Stimulated activated CD4-positive, alpha-beta T cell treated with anti-CD3 and anti-CD28 coated beads, Interleukin-1b, Interleukin-23, amount 100 ng/mL, for 1 hour (primary cell): ENCODE results near the gene WWC2.

Experiments used
- DNase-seq, 2 donors: peaks; one replicate each; pipeline ENCODE4 v3.0.0-alpha.2; 2020; ENCODE audit warnings: low read depth in 2 of 2

Gene WWC2

DNA sequence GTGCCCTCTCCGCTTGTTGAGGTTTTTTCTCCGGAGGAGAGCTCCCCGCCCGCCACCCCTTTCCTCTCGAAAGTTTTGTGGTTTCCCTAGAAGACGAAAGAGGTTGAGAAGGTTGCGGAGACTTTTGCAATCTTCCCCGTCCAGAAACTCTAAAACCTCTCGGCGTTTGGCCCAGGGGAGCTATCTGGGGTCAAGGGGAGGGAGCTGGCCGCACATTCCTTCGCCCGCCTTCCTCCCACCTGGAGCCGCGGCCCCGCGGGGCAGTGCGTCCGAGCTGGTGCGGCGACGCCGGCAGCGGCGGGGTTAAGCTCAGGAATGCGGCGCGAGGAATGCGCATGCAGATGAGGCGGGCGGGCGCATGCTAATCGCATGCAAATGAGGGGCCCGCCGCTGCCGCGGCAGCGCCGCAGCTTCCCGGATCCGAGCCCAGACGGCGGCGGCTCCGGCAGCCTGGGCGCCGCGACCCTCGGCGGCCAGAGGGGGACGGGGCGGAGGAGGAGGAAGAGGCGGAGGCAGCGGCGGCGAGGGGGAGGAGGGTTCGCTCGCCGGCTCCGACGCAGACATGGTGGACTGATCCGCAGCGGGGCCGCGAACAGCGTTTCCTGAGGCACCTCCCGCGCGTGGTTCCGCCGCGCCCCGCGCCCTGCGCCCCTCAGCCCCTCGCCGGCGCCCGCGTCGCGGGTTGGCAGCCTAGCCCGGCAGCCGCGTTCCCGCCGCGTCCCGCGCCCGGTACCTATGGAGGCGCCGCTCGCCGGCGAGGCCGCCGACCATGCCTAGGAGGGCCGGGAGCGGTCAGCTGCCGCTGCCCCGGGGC lies at the start of gene WWC2:
Gene WWC2, plus strand, starts transcription at position 535 of the 814 bp plus-strand sequence. Its CDS starts 235 bp downstream, at position 770.
- DNase-seq = peak in 1 of 2 donors; percentile 34

DNA sequence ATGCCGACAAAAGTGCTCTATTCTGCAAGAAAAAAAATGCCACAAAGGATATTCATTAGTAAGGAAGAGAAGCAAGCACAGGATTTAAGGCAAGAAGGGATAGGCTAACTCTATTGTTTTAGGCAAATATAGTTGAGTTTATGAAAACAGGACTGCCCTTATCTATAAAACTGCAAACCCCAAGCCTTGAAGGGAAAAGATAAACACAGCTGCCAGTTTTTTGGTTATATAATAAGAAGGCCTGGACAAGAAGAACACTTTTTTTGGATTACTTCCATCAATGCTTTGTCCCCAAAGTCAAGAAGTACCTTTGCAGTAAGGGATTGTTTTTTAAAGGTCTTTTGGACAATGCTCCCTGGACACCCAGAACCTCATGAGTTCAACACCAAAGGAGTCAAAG lies 45.4 kb upstream of the WWC2 start:
- DNase-seq = no peak

DNA sequence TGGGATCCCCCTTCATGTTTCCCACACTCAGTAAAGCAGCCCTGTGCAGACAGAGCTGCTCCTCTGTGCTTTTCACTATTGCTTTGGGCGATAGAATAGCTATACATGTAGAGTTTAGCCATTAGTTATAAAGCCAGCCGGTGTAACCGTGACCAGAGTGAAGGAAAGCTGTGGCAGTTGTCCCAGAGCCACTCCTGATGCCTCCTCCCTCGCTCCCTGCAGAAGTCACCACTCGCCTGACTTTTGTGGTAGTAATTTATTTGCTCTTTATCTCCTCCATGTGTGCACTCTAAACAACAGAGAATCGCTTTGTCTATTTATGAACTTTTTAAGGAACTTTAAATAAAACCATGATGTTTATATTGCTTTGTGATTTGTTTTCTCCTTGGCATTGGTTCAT lies 41.8 kb upstream of the WWC2 start:
- no peak for DNase-seq

DNA sequence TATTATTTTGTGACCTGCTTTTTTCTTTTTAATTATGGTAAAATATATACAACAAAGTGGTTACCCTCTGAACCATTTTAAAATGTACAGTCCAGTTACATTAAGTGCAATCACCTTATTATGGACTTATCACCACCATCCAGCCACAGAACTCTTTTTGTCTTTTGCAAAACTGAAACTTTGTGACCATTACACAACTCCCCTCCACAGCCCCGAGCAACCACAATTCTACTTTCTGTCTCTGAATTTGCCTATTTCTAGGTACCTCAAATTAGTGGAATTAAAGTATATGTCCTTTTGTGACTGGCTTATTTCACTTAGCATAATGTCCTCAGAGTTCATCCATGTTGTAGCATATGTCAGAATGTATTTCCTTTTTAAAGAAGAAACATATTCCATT lies 39.3 kb upstream of the WWC2 start:
- no peak for DNase-seq

DNA sequence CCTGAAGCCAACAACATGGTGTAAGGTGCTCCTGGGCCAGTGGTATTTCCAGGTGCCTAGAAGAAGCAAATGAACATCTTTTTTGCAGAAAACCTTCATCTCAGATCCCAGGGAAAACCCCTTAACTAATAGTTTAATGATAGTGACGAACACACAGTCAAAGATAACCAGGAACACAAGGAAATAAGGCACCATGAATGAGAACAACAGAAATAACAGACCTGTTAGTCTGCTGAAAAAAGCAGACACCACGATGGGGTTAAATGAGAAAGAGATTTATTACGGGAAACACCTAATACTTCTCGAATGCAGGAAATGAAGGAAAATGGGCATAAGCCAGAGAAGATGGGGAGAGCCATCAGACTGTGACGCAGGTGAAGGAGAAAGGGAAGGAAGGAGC lies 30.6 kb upstream of the WWC2 start:
- DNase-seq = no peak

DNA sequence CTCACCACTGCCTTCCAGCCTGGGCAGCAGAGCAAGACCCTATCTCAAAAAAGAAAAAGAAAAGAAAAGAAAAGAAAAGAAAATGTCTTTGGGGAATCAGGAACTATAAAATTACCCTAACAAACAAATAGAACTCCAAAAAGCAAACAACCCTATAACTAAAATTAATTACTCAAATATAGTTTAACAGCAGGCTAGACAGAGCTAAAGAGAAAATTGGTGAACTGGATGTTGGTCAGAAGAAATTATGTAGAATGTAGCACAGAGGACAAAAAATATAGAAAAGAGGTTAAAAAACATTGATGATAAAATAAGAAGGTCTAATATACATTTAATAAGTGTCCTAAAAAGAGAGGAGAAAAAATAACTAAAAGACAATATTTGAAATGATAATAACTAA lies 27.8 kb upstream of the WWC2 start:
- no peak for DNase-seq

DNA sequence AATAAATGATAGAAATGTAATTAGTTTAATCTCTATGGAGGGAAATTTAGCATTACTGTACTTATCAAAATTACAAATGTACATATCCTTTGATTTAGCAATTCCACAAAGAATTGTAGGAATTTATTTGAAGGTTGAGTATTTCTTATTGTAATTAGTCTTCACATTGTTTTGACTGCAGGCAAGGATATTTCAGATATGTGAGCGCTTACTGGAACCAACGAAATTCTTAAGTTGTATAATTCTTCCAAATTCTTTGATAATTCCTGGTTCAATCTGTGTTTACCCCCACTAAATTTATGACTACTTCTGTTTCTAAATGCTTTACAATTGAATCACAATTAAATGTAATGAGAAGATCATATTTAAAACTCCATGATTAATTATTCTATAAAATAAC lies 26.9 kb upstream of the WWC2 start:
- no peak for DNase-seq

DNA sequence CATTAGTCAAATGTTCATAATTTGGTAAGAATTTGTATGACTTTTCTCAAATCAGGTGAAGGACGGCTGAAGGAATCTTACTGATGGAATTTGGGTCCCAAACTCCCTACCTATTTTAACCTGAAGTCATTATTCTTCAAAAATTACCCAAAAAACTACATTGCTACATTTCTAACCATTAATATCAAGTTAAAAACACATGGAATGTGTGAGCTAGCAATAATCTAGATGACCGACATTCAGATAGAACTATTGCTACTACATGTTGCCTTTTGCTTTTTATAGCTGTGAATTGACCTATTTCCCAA lies 25.3 kb upstream of the WWC2 start:
- DNase-seq = no peak

DNA sequence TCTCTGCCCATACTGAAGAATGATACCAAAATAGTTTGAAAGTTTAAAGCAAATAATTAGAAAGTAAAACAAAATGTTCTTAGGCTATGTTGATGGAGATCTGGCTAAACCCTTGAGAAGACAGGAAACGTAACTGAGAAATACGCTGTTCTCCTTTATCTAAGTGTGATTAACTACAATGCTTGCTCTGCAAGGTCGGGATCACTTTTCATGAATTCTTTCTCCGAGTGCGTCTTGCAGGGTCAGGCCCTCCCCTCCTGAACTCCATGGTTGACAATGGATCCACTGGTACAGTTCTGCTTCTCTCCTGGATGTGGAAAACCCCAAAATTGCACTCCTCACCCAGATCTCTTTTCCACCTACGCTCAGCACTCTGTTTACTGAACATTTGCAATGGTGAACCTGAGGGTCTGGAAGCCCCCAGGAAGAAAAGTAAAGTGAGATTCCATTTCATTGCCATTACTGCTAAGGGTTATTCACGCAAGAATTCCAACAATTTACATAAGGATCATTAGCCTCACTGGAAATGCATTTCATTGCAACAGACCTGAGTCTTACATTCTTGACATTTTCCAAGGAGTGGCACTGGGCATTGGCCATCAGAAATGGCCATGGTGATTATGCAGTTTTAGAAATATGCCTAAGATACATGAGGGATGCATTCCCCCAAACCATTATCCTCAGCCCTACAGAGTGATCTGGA lies 24.6 kb upstream of the WWC2 start:
- DNase-seq = no peak

DNA sequence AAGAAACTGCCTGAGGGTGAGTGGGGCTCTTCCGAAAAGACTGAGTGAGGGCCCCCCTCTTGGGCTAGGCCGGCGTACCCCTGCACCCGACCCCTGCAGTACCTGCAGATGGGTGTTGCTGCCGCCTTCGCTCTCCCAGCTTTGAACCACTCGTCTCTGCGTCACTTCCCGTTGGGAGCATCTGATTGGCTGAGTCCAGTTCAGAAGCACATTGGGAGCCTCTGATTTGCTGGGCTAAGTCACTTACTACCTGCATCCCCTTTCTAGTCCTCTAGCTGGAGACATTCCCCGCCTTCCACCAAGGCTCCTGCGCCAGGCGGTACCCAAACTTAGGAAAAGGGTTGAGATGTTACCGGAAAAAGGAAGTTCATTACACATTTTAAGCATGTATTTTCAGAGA lies 20.4 kb upstream of the WWC2 start:
- DNase-seq = no peak

DNA sequence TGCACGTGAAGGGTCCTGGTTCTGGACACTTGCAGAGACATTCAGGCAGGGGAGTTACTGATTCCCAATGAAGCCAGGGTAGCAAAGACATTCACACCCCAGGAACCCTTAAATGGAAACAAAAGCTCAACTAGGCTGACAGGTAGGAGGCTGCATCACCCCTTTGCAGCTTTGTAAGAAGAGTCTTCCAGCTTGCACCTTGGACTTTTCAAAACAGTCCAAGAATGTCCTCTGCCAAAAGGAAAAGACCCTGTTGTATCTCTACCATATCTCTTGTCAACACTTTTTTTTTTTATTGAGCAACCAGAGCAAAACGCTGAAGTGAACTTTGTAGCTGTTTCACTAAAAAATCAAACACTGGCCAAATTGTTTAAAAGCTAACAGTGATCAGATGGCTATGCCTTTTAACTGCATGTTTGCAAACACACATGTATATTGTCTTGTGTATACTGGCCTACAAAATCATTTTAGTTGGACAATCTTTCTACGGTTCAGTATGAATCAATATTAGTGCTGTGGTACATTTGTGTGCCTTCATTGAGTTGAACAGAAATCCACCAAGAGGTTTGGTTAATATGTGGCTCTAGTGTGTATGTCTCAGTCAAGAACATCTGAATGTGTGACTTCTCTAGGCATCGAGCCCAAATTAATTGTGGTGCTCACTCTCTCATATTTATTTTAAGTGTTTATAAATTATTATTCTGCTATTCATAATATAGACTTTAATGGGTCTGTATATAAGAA lies 18.5 kb upstream of the WWC2 start:
- no peak for DNase-seq

DNA sequence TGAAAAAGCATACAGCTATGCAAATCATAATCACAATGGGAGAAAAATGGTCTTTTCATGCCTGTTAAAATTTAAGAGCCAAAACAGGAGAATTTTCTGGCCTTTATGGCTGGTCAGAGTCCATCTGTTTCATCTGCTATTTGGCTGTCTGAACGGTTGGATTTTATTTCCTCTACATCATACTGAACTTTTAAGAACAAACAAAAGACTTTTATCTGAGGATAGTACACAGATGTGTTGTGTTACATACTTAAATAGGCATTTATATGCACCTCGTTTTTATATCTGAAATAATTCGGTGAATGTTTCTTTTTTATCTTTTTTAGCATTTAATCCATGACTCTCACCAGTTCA lies 18.0 kb upstream of the WWC2 start:
- DNase-seq = no peak

DNA sequence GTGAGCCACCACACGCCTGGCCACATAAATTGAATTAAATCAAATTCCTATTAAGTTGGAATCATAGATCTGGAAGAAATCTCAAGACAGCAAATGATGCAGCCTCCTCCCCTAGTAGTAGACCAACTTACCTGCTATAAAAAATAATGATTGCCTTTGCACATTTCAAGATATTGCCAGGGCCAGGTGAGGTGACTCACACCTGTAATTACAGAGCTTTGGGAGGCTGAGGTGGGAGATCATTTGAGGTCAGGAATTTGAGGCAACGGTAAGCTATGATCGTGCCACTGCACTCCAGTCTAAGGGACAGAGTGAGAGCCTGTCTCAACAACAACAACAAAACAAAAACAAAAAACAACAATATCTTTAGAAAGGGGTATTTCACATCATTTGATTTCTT lies 17.0 kb upstream of the WWC2 start:
- DNase-seq = no peak

DNA sequence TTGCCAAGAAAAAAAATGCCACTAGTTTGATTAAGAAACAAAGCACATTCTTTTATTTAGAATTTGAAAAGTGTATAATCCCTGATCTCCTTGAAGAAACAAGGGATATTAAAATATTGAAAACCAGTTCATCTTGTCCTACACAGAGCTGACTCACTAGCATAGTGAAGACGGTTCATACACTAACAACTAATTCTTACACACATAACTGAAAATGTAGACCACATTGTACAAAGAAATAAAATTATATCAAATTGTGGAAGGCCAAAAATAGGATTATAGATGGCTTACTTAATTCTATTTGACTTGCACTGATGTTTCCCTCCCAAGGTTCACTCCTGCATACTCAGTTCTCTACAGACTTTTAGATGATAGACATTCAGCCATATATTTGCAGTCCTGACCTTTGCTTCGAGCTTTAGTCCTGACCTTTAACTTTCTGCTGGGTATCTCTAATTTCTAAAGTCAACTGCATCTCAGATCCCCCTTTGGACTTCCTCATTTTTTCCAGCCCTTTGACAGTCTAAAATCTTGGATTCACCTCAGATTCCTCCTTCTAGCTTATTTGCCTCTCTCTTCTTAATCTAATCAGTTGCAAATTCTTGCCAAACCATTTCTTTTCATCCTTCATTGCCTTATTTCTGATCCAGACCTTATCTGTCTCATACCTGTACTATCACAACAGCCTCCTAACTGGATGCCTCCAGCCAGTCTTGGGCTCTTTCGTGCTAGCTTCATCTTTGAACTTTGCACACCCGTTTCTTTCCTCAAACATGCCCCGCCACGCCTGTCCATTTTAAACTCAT lies 4.5 kb upstream of the WWC2 start:
- DNase-seq = no peak

DNA sequence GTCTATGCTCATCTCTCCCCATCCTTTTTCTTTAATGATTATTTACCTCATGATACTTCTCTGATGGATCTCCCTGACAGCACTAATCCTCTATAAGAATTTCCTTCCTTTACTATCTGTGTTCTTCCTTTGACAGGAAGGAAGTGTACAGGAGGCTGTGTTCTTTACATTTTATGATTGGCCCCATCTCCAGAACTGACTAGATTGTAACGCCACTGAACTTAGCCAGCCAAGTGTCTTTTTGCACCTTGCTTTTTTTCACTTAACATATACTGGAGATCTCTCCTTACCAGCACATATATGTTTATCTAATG lies 3.9 kb upstream of the WWC2 start:
- no peak for DNase-seq

DNA sequence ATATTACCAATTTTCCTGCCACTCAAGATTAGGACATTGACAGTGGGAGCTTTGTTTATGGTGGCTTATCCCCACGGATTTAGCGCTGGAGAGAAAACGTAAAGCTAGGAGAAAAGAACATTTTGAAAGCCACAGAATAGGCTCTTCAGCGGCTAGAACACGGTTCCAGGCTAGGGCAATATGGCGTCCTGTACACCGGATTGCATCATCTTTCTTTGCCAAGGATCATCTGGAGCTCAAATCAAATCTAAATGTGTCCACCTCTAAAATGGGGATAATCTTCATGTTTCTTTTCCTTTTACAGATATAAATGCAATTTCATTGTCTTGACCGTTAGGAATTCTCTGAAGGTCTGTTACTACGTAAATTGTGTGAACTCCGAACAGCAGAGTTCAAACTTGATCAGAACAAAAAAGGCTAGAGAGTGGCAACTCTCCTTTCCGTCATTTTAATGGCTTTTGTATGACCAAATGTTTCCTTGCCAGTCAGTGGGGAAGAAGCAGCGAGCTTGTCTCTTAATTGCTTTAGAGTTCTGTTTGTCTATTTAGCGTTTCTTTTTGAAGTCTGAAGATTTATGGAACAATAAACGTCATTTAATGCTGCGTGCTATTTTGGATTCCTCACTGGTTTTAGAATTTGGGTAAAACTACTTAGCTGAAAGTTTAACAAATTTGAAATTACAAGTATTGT lies 2.6 kb upstream of the WWC2 start:
- DNase-seq = no peak

DNA sequence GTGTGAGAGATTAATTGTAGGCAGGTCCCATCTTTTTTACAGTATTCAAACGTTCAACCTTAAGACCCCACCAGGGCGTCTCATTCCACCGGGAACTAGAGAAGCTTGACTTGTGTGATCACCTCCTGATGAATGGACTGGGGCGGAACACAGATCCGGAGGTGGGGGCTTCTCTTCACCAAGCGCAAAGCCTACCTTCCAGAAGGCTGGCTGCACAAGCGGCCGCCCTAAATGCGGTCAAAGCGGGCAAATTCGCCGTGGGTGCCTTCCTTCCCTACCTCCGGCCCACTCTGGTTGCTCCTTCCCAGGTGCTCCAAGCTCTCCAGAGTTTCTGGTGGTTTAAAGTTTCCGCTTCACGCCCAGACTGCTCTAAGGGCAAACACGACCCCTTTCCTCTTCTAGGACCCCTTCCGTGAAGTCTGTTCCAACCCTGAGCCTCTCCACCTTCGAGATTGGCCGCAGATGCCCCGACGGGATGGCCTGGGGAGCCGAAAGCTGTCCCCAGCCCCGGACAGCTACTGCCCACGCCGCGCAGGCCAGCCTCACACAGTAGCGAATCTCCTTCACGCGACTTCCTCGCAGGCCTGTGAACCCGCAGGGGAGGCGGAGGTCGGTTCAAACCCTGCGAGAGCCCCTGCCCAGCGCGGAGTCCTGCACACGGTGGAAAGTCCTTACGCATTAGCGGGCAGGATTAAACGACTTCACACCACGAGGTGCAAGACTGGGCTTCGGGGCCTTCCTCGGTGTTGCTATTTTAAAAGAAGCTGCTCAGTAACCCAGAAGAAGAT lies 1.6 kb upstream of the WWC2 start:
- no peak for DNase-seq

DNA sequence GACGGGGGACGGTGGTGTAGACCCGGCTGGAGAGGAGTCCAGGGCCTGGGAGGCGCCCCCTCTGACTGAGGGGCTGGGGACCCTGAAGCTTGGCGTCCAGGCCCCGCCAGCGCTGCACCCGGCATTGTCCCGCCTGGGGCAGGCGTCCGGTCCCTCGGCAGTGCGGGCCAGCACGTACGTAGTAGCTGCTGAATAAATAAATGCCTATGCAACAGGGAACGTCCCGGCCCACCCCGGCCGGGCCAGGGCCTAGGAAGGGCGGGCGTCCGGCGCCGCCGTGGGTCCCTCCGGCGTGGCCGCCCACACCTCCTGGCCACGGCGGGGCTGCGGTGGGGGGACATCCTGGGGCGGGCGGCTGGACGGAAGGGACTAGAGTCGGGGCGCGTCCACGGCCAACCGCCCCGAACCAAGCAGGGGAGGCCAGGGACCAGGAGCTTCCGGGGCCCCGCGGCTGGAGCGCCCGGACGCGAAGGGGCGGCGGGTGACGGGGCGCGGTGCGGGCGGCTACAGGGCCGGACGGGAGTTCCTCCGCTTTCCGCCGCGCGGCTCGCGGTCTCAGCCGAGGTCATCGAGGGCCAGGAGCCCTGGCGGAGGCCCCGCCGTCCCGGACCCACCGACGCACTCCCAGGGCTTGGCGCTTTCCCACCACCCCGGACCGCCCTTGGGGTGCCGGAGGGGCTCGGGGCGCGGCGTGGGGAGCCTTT lies 886 bp upstream of the WWC2 start:
- DNase-seq = no peak

DNA sequence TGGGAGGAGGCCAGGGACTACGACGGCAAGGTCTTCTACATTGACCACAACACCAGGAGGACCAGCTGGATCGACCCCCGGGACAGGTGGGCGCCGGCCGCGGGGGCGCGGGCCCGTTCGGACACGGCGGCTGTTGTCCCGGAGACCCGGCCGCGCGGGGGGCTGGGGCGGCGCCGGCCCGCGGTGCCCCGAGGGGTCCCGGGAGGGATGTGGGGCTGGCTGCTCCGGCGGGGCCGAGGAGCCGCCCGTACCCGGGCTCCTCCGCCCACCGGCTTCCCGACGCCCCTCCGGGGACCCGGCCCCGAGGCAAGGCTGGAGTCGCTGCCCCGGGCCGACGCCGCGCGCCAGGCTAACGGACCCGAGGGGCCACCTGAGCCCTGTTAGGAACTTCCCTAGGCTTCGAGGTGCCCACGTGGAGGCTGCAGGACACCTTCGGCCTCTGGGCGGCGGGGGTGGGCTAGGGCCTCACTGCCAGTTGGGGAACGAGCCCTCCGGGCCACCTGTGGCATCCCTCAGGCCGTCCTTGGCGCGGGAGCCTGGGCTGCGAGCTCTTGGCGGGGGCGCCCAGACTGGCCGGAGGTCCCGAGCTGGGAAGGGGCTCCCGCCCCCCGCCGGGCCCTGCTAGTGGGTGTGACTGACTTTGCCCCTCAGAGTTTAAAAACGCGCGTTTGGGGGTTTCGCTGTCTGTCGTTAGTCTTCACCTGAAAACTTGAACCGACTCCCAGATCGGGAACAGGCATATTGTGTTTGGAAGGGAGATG lies 660 bp downstream of the WWC2 start:
- no peak for DNase-seq

DNA sequence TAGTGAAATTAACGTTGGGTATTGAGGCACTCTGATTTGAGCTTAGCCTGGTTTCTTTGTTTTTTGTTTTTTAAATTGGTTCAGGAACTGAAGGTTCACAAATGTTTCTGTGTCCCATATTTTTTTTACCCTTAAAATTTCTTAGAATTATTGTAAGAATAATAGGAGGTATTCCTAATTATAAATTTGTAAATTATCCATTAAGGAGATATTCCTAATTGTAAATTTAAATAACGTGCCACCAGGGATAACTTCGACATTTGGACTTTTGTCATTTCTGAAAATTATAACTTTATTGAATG lies 1.2 kb downstream of the WWC2 start:
- no peak for DNase-seq
